GM12892 (cell line): ENCODE results near the gene PPP1R18.

ENCODE experiments used
- DNase-seq: peaks from one replicate; pipeline ENCODE4 v3.0.0; 2011; ENCODE audit not compliant: insufficient read length
- FAIRE-seq: peaks from 2 replicates; lab custom pipeline; 2011; peaks lifted over from hg19 to GRCh38; lab: Jason Lieb, UNC
- POLR2A ChIP-seq: IDR thresholded peaks from 2 replicates; pipeline ENCODE4 v1.6.1; 2011; ENCODE audit warnings: low read depth, low read length, control low read depth
- POLR2AphosphoS5 ChIP-seq: IDR thresholded peaks from 2 replicates; pipeline ENCODE4 v1.6.1; 2011; ENCODE audit warnings: low read depth, low read length, control low read depth
- TAF1 ChIP-seq: IDR thresholded peaks from 2 replicates; pipeline ENCODE4 v1.6.1; 2011; ENCODE audit warnings: low read depth, mild to moderate bottlenecking, control low read depth, low read length, borderline replicate concordance

PPP1R18 gene

GRCh38 chr6:30684386-30685156, 1.9 kb downstream of the PPP1R18 start:
- DNase-seq (no peak), FAIRE-seq (no peak)
- TF ChIP-seq POLR2AphosphoS5 (0 out of 2 replicates have a peak, but pooled peaks have one; percentile 23), POLR2A (no peak; the same call in 1 of the 2 replicates), TAF1 (no peak)

- no peak for DNase-seq
- TF ChIP-seq POLR2A (no peak), TAF1 (no peak), POLR2AphosphoS5 (no peak)
- FAIRE-seq, result no peak
Measured at GRCh38 chr6:30683980-30684338, 2.5 kb downstream of the PPP1R18 start.

GRCh38 chr6:30683183-30683979, 3.1 kb downstream of the PPP1R18 start:
- FAIRE-seq (no peak), DNase-seq (no peak)
- TF ChIP-seq TAF1 (no peak), POLR2A (no peak), POLR2AphosphoS5 (no peak)

GRCh38 chr6:30682143-30683117, 4.0 kb downstream of the PPP1R18 start:
- TF ChIP-seq POLR2AphosphoS5, result peak; percentile 75
- TF ChIP-seq TAF1, result peak; percentile 42; the same call in 1 of the 2 replicates
- peak; percentile 68 for TF ChIP-seq POLR2A
- DNase-seq (peak; percentile 87), FAIRE-seq (peak; percentile 88)

GRCh38 chr6:30681766-30682142, 4.7 kb downstream of the PPP1R18 start:
- FAIRE-seq (no peak), DNase-seq (no peak)
- TF ChIP-seq TAF1 (no peak), POLR2A (no peak)

GRCh38 chr6:30679765-30680535, 6.5 kb downstream of the PPP1R18 start:
- TF ChIP-seq POLR2AphosphoS5, result no peak
- no peak for TF ChIP-seq POLR2A
- no peak for TF ChIP-seq TAF1
- FAIRE-seq (no peak), DNase-seq (no peak)

GRCh38 chr6:30678964-30679726, 7.3 kb downstream of the PPP1R18 start:
- no peak for TF ChIP-seq POLR2AphosphoS5
- TF ChIP-seq POLR2A, result no peak
- TF ChIP-seq TAF1, result no peak
- DNase-seq (peak; percentile 81), FAIRE-seq (peak; percentile 87)

- no peak for TF ChIP-seq POLR2AphosphoS5
- TF ChIP-seq TAF1, result no peak
- TF ChIP-seq POLR2A, result no peak
- no peak for FAIRE-seq
- no peak for DNase-seq
Measured at GRCh38 chr6:30676660-30677285, 9.7 kb downstream of the PPP1R18 start.

- 0 out of 2 replicates have a peak, but pooled peaks have one; percentile 11 for TF ChIP-seq TAF1
- TF ChIP-seq POLR2AphosphoS5, result peak; percentile 38; the same call in 1 of the 2 replicates
- TF ChIP-seq POLR2A, result peak; percentile 70; the same call in 1 of the 2 replicates
- peak; percentile 83 for DNase-seq
- FAIRE-seq, result peak; percentile 92
Measured at GRCh38 chr6:30672445-30673253, 13.8 kb downstream of the PPP1R18 start, which contains the start of gene DHX16. TSS of gene DHX16 (minus strand) at chr6:30673006. CDS start at chr6:30672841, 165 bp downstream.
